Activated CD8-positive, alpha-beta memory T cell treated with anti-CD3 and anti-CD28 coated beads, Interleukin-2, amount 10 ng/mL, durations not matched to agents 7 days and 5 days (primary cell): ENCODE results near the gene CTU1. TPM values are rescaled to one million over a fixed set of nuclear protein-coding genes. Genes with fewer than 3 reads are reported as not detected.

Experiments
- ATAC-seq: fragments of 150-1000 bp; cut with Tn5 transposase; one replicate; pipeline ENCODE4 v1.10.0; 2021; ENCODE audit warnings: moderate library complexity
- CTCF ChIA-PET: fragments of 350-600 bp; sonication (Branson Sonifier 250); formaldehyde crosslinking; loops from one replicate; lab custom pipeline; 2021; ENCODE audit warnings: antibody characterized with exemption; lab: Charles Lee
- DNase-seq: peaks from one replicate; pipeline ENCODE4 v3.0.0-alpha.2; 2020
- H3K27ac Mint-ChIP-seq: one replicate; pipeline ENCODE4 v1.8.0; 2021; ENCODE audit warnings: mild to moderate bottlenecking, mixed read lengths
- H3K27me3 Mint-ChIP-seq: one replicate; pipeline ENCODE4 v1.8.0; 2021; ENCODE audit warnings: mixed read lengths
- H3K36me3 Mint-ChIP-seq: one replicate; pipeline ENCODE4 v1.8.0; 2021; ENCODE audit warnings: mild to moderate bottlenecking, mixed read lengths
- H3K4me1 Mint-ChIP-seq: one replicate; pipeline ENCODE4 v1.8.0; 2021; ENCODE audit warnings: mixed read lengths
- H3K4me3 Mint-ChIP-seq: one replicate; pipeline ENCODE4 v1.8.0; 2021; ENCODE audit warnings: mild to moderate bottlenecking, moderate library complexity, mixed read lengths
- H3K9me3 Mint-ChIP-seq: one replicate; pipeline ENCODE4 v1.8.0; 2022; ENCODE audit warnings: low read depth, mixed read lengths
- total RNA-seq, 2 experiments: library from RNA; stranded (reverse); gene quantifications; one replicate each; pipeline ENCODE4 v1.2.3, GENCODE V29; 2021

The CTU1 gene
- total RNA-seq, 2 experiments from 2014 or later, result 9.5 to 10.9 TPM

- no peaks in the 10 kb centered on the region for H3K9me3 Mint-ChIP-seq
- H3K4me1 Mint-ChIP-seq, result no peaks in the 10 kb centered on the region
- no peak for ATAC-seq
Measured at GRCh38 chr19:51083181-51083580, 25.0 kb downstream of the CTU1 start.

GRCh38 chr19:51082611-51083010 is 25.6 kb downstream of the CTU1 start, which contains the start of gene KLK14:
Gene KLK14 (minus strand): TSS chr19:51082887. CDS start chr19:51082614, 273 bp downstream.
- no peak within 1 kb of the TSS for H3K4me3 Mint-ChIP-seq
- no peak for DNase-seq
- peaks cover 7% of the 10 kb centered on the region for H3K27me3 Mint-ChIP-seq
- H3K9me3 Mint-ChIP-seq, result no peaks in the 10 kb centered on the region
- no peaks in the 10 kb centered on the region for H3K36me3 Mint-ChIP-seq
- no peak within 1 kb of the TSS for H3K27ac Mint-ChIP-seq
- H3K4me1 Mint-ChIP-seq, result no peaks in the 10 kb centered on the region
- no peak for ATAC-seq
- CTCF ChIA-PET, result no interaction called here

More at GRCh38 chr19:51083181-51083580, 25.0 kb downstream of the CTU1 start:
- no peak for DNase-seq
- CTCF ChIA-PET, result no interaction called here
- no peak overlapping the region for H3K27ac Mint-ChIP-seq
- peaks cover 7% of the 10 kb centered on the region for H3K27me3 Mint-ChIP-seq
- H3K4me3 Mint-ChIP-seq, result no peak overlapping the region
- H3K36me3 Mint-ChIP-seq, result no peaks in the 10 kb centered on the region

DNA sequence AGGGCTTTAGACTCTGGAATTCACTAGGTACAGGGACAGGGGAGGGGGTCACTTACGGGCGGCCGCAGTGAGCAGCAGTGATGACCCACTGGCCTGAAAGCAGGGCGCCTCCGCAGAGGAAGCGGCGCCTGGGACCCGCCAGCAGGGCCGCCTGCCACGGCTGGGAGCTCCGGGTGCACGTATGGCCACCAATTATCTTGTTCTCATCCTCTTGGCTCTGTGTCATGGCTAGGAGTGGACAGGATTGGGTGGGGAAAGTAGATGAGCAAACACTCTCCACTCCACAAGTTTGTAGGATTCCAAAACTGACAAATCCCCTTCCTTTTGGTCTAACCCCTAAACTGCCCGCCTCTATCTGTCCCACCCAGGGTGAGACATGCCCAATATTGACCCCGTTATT is 26.7 kb downstream of the CTU1 start:
- no peak overlapping the region for H3K4me3 Mint-ChIP-seq
- no peaks in the 10 kb centered on the region for H3K36me3 Mint-ChIP-seq
- H3K9me3 Mint-ChIP-seq, result no peaks in the 10 kb centered on the region
- H3K27ac Mint-ChIP-seq, result no peak overlapping the region
- peaks cover 7% of the 10 kb centered on the region for H3K27me3 Mint-ChIP-seq
- DNase-seq (no peak), ATAC-seq (no peak)
- CTCF ChIA-PET, result no interaction called here
- H3K4me1 Mint-ChIP-seq, result no peaks in the 10 kb centered on the region

- CTCF ChIA-PET, result no interaction called here
- H3K27me3 Mint-ChIP-seq, result peaks cover 7% of the 10 kb centered on the region
- no peak overlapping the region for H3K27ac Mint-ChIP-seq
- H3K4me1 Mint-ChIP-seq, result no peaks in the 10 kb centered on the region
- no peak for DNase-seq
- no peaks in the 10 kb centered on the region for H3K36me3 Mint-ChIP-seq
- no peaks in the 10 kb centered on the region for H3K9me3 Mint-ChIP-seq
- no peak overlapping the region for H3K4me3 Mint-ChIP-seq
- ATAC-seq, result no peak
Measured at GRCh38 chr19:51079481-51080110, 28.6 kb downstream of the CTU1 start.

- CTCF ChIA-PET, result no interaction called here
- H3K36me3 Mint-ChIP-seq, result no peaks in the 10 kb centered on the region
- no peaks in the 10 kb centered on the region for H3K9me3 Mint-ChIP-seq
- peaks cover 14% of the 10 kb centered on the region for H3K27me3 Mint-ChIP-seq
- no peak for DNase-seq
- no peak for ATAC-seq
- H3K4me1 Mint-ChIP-seq, result no peaks in the 10 kb centered on the region
- no peak overlapping the region for H3K4me3 Mint-ChIP-seq
- no peak overlapping the region for H3K27ac Mint-ChIP-seq
Measured at GRCh38 chr19:51078731-51079130, 29.5 kb downstream of the CTU1 start.

DNA sequence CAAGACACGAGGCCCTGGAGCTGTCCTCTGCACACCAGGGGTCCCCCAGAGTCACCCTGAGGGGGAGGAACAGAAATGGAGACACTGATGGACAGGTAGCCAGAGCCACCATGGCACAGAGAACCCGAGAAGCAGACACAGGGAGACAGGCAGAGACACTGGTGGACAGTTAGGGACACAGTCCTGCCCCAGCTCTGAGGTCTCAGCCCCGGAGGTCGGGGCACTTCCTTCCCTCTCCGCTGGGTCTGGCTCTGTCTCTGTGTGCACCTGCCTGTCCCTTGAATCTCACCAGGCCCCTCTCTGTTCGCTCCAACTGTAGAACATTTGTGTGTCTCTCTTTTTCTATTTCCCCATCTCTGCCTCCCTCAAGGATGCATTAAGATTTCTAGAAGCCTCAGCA is 30.1 kb downstream of the CTU1 start:
- H3K4me3 Mint-ChIP-seq, result no peak overlapping the region
- H3K27me3 Mint-ChIP-seq, result peaks cover 7% of the 10 kb centered on the region
- CTCF ChIA-PET, result no interaction called here
- no peak overlapping the region for H3K27ac Mint-ChIP-seq
- ATAC-seq, result no peak
- H3K9me3 Mint-ChIP-seq, result no peaks in the 10 kb centered on the region
- H3K36me3 Mint-ChIP-seq, result no peaks in the 10 kb centered on the region
- no peak for DNase-seq
- no peaks in the 10 kb centered on the region for H3K4me1 Mint-ChIP-seq

- H3K27ac Mint-ChIP-seq, result no peak overlapping the region
- ATAC-seq (no peak), DNase-seq (no peak)
- no peaks in the 10 kb centered on the region for H3K9me3 Mint-ChIP-seq
- no peak overlapping the region for H3K4me3 Mint-ChIP-seq
- peaks cover 8% of the 10 kb centered on the region for H3K27me3 Mint-ChIP-seq
- H3K4me1 Mint-ChIP-seq, result no peaks in the 10 kb centered on the region
- CTCF ChIA-PET, result no interaction called here
- H3K36me3 Mint-ChIP-seq, result no peaks in the 10 kb centered on the region
Measured at GRCh38 chr19:51076631-51077213, 31.5 kb downstream of the CTU1 start.

DNA sequence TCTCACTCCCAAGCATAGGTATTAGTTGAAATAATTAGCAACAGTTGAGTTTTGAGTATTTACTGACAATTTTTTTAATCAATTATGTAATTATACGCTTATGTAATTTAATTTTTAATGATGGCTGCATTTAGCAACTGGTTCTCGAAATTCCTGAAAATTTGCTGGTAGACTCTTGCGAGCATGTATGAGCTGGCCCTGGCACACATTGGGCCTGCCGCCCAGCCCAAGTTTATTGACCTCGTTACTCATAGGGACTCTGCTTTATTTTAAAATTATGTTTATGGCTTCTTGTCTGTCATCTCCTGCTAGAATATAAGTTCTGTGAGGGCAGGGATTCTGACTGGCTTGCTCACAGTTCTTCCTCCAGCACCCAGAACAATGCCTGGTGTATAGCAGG is 32.2 kb downstream of the CTU1 start:
- H3K27ac Mint-ChIP-seq, result no peak overlapping the region
- CTCF ChIA-PET, result no interaction called here
- H3K4me3 Mint-ChIP-seq, result no peak overlapping the region
- no peaks in the 10 kb centered on the region for H3K36me3 Mint-ChIP-seq
- DNase-seq (no peak), ATAC-seq (no peak)
- no peaks in the 10 kb centered on the region for H3K4me1 Mint-ChIP-seq
- peaks cover 8% of the 10 kb centered on the region for H3K27me3 Mint-ChIP-seq
- no peaks in the 10 kb centered on the region for H3K9me3 Mint-ChIP-seq

GRCh38 chr19:51071095-51071405 is 37.2 kb downstream of the CTU1 start:
- no peak for ATAC-seq
- no peak for DNase-seq

DNA sequence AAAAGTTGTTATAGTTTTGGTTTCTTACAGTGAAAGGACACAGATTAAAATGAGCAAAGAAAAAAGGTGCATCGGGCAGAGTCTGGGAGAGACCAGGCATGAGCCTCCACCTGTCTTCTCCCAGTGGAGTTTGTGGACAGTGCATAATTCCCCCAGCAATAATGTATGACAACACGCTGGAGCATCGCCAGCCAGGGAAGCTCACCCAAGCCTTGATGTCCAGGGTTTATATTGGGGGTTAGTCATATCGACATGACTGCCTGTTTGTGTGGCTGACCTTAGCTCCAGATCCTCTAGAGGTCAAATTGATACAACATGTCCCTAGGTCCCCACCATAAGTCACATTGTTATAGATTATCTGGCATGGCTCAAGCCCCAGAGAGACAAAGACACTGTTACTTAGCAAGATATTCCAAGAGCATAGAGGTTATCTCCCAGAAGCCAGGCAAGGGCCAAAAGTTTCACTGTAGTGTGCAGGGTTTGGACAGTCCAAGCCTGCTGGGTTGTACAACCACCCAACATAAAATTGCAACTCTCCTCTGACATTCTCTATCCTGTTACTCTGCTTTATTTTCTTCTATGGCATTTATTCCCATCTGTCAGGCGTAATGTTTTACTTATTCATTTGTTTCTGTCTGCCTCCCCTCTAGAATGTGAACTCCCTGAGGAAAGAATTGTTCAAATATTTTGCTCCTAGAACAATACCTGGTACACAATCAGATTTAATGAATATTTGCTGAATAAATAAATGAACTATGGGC is 37.7 kb downstream of the CTU1 start:
- ATAC-seq (no peak), DNase-seq (no peak)
- H3K4me3 Mint-ChIP-seq, result no peak overlapping the region
- H3K36me3 Mint-ChIP-seq, result no peaks in the 10 kb centered on the region
- CTCF ChIA-PET, result no interaction called here
- peaks cover 24% of the 10 kb centered on the region for H3K27me3 Mint-ChIP-seq
- H3K9me3 Mint-ChIP-seq, result no peaks in the 10 kb centered on the region
- H3K4me1 Mint-ChIP-seq, result no peaks in the 10 kb centered on the region
- H3K27ac Mint-ChIP-seq, result no peak overlapping the region

More at GRCh38 chr19:51071095-51071405, 37.2 kb downstream of the CTU1 start:
- Mint-ChIP-seq H3K4me3 (no peak overlapping the region), H3K27ac (no peak overlapping the region), H3K4me1 (no peaks in the 10 kb centered on the region), H3K9me3 (no peaks in the 10 kb centered on the region), H3K36me3 (no peaks in the 10 kb centered on the region), H3K27me3 (peaks cover 20% of the 10 kb centered on the region)
- CTCF ChIA-PET, result no interaction called here

GRCh38 chr19:51066393-51067186 is 41.6 kb downstream of the CTU1 start:
- DNase-seq (no peak), ATAC-seq (no peak)
- Mint-ChIP-seq H3K27me3 (peaks cover 27% of the 10 kb centered on the region), H3K4me3 (no peak overlapping the region), H3K4me1 (peaks cover 1% of the 10 kb centered on the region), H3K27ac (no peak overlapping the region), H3K9me3 (no peaks in the 10 kb centered on the region), H3K36me3 (no peaks in the 10 kb centered on the region)
- CTCF ChIA-PET, result no interaction called here

DNA sequence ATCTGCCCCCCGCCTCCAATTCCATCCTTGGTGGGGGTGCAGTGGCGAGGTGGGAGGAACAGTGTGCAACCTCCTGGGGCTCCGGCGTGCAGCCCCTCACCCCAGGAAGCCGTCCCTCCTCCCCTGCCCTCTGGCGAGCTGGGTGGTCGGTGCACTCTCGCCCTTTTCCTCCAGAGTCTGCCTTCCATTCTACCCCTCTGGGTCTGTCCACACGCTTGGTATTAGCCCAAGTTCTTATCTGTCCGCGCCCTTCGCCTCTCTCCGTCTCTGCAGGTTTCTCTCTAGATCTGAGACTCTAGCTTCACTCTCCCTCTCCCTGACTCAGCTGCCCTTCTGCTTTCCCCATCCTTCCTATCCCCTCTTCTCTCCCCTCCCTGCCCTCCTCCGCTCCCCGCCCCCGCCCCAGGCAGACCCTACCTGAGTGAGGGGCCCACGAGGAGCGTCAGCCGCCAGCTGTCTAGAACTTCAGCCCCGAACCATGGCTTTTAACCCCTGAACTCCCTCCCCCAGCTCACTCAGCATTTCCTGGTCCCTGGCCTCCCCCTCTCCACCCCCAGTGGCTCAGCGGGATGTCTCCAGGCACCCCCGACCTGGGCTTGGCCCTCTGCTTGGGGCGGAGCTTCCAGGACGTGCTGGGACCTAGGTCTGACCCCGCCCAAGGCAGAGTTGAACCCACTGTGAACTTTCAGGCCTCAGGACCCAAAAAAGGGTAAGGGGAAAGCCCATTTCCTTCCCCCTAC is 42.8 kb downstream of the CTU1 start:
- CTCF ChIA-PET, result no interaction called here
- peaks cover 35% of the 10 kb centered on the region for H3K27me3 Mint-ChIP-seq
- ATAC-seq, result no peak

More for the DNA sequence above, 42.8 kb downstream of the CTU1 start:
- H3K27ac Mint-ChIP-seq, result no peak overlapping the region
- no peaks in the 10 kb centered on the region for H3K36me3 Mint-ChIP-seq
- no peaks in the 10 kb centered on the region for H3K9me3 Mint-ChIP-seq
- DNase-seq, result no peak
- H3K4me3 Mint-ChIP-seq, result no peak overlapping the region
- H3K4me1 Mint-ChIP-seq, result peaks cover 1% of the 10 kb centered on the region
